ENCODE results near the gene ISG20.

Gene ISG20

DNA sequence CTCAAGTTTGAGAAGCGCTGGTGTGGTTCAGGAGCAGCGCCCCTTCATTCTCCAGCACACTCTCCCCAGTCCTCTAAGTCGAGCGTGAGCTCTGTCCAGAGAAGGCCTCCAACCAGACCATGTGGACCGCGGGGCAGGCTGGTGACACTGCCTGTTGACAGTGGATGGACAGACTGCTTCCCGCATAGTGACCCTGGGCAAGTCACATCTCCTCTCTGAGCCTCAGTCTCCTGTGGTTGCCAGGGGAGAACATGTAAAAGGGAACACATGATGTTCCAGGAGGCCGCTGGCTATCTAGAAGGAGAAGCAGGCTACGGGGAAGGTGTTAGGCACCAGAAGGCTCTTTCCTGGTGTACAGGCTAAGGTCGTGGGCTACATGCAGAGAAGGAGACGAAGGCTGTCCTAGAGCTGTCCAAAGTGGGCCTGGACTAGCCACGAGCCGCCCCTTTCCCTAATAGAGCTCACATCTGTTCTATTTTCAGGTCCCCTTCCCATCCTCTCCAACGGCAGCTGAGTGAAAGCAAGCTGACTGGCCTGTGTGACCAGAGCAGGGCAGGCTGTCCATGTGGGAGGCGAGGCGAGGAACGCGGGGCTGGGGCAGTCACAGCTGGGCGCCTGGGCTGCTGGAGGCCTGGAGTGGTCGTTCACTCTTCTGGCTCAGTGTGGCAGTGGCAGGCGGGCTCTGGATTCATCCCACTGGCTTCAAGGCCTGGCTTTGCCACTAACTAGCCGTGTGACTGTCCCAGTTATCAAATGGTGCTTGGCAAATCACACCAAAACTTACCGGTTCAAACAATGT is 11.1 kb downstream of the ISG20 start:
- in situ Hi-C loops (cut with HindIII; ENCODE audit: low sequenced_read_pairs): loop anchor here (25.0 kb wide), 1 partner anchor 362 kb away; no protein-coding TSS in a partner anchor
- DNase-seq (ENCODE audit: low read depth): no peak
- no peak overlapping the region for H3K4me3 ChIP-seq (ENCODE audit: low read depth, low read length)
- TF ChIP-seq, protein P1, sequence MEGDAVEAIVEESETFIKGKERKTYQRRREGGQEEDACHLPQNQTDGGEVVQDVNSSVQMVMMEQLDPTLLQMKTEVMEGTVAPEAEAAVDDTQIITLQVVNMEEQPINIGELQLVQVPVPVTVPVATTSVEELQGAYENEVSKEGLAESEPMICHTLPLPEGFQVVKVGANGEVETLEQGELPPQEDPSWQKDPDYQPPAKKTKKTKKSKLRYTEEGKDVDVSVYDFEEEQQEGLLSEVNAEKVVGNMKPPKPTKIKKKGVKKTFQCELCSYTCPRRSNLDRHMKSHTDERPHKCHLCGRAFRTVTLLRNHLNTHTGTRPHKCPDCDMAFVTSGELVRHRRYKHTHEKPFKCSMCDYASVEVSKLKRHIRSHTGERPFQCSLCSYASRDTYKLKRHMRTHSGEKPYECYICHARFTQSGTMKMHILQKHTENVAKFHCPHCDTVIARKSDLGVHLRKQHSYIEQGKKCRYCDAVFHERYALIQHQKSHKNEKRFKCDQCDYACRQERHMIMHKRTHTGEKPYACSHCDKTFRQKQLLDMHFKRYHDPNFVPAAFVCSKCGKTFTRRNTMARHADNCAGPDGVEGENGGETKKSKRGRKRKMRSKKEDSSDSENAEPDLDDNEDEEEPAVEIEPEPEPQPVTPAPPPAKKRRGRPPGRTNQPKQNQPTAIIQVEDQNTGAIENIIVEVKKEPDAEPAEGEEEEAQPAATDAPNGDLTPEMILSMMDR (IDR thresholded peaks at IDR 0.05; ENCODE audit: low read depth, low read length, missing control alignments): no peak

DNA sequence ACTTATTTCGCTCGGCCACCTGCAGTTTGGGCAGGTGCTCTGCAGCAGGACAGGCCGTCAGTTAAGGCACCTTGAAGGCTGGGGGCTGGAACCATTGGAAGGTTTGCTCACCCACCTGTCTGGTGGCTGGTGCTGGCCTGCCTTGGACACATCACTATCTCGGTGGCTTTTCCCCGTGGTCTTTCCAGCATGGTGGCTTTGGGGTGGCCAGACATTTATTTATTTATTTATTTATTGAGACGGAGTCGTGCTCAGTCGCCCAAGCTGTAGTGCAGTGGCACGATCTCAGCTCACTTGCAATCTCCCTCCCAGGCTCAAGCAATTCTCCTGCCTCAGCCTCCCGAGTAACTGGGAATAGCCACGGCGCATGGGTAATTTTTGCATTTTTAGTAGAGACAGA is 11.7 kb downstream of the ISG20 start:
- TF ChIP-seq, protein P1 (IDR thresholded peaks at IDR 0.05; ENCODE audit: low read depth, low read length, missing control alignments): no peak
- no peak for DNase-seq (ENCODE audit: low read depth)
- in situ Hi-C loops (cut with HindIII; ENCODE audit: low sequenced_read_pairs): loop anchor here (25.0 kb wide), 1 partner anchor 362 kb away; no protein-coding TSS in a partner anchor
- no peak overlapping the region for H3K4me3 ChIP-seq (ENCODE audit: low read depth, low read length)

DNA sequence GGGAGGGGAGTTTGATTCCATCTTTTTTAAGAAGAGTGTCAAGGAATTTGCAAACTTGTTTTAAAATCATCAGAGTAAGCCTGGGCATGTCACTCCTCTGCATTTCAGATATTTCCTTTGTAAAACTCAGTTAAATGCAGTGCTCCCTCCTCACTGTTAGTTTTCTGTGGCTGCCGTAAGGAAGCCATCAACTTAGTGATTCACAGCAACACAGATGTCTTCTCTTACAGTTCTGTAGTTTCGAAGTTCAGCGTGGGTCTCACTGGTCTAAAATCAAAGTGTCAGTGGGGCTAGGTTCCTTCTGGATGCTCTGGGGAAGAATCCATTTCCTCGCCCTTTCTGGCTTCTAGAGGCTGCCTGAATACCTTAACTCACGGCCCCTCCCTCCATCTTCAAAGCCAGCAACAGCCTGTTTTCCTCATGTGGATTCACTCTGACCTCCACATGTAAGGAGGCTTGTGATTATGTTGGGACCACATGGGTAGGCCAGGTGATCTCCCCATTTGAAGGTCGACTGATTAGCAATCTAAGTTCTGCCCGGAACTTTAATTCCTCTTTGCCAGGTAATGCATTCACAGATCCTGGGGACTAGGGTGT is 12.4 kb downstream of the ISG20 start:
- TF ChIP-seq, protein P1 (IDR thresholded peaks at IDR 0.05; ENCODE audit: low read depth, low read length, missing control alignments): no peak
- in situ Hi-C loops (cut with HindIII; ENCODE audit: low sequenced_read_pairs): loop anchor here (25.0 kb wide), 1 partner anchor 361 kb away; no protein-coding TSS in a partner anchor
- no peak for DNase-seq (ENCODE audit: low read depth)
- no peak overlapping the region for H3K4me3 ChIP-seq (ENCODE audit: low read depth, low read length)

DNA sequence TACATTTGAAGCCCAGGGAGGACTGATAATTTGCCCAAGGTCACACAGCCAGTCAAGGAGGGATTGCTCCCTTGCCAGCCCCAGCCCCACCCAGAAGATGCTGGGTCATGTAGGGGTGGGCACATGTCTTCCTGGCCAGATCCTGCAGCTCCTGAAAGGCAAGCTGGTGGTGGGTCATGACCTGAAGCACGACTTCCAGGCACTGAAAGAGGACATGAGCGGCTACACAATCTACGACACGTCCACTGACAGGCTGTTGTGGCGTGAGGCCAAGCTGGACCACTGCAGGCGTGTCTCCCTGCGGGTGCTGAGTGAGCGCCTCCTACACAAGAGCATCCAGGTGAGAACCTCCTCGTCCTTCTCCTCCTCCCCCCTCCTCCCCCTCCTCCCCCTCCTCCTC is 13.2 kb downstream of the ISG20 start:
- in situ Hi-C loops (cut with HindIII; ENCODE audit: low sequenced_read_pairs): loop anchor here (25.0 kb wide), 1 partner anchor 360 kb away; no protein-coding TSS in a partner anchor
- TF ChIP-seq, protein P1 (IDR thresholded peaks at IDR 0.05; ENCODE audit: low read depth, low read length, missing control alignments): no peak
- no peak overlapping the region for H3K4me3 ChIP-seq (ENCODE audit: low read depth, low read length)
- DNase-seq (ENCODE audit: low read depth): no peak

DNA sequence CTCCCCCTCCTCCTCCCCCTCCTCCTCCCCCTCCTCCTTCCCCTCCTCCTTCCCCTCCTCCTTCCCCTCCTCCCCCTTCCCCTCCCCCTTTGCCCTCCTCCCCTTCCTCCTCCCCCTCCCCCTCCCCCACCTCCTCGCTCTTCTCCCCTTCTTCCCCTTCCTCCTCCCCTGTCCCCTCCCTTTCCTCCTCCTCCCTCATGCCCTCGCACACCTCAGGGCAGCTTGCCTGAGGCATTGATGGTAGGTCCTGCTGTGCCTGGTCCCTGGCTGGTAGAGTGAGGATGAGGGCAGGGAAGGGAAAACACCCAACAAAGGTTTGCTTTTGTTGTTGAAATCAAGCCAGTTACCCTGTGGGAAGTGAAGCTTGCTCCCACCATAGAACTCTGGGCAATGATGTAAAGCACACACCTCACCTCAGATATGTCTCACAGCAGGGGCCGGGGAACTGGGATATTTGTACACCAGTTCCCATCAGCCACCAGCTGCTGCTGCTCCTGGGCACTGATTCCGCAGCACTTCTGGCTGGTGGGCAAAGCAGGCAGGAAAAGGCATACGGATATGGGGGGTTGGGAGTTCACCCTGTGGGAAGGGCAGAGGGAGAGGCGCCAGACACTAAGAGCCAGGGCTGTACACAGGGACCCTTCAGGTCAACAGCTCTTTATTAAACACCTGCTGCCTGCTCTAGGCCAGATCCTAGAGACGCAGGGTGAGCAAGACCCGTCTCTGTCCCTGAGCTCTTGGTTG is 13.8 kb downstream of the ISG20 start:
- no peak overlapping the region for H3K4me3 ChIP-seq (ENCODE audit: low read depth, low read length)
- no peak for DNase-seq (ENCODE audit: low read depth)
- TF ChIP-seq, protein P1 (IDR thresholded peaks at IDR 0.05; ENCODE audit: low read depth, low read length, missing control alignments): no peak
- in situ Hi-C loops (cut with HindIII; ENCODE audit: low sequenced_read_pairs): loop anchor here (25.0 kb wide), 1 partner anchor 360 kb away; no protein-coding TSS in a partner anchor
